GM12878 (cell line): ENCODE data around the gene TMEM98. TPM values are rescaled to one million over a fixed set of nuclear protein-coding genes. Genes with fewer than 3 reads are reported as not detected.
A peak's percentile ranks its signal among the peaks of the same experiment; 100 is the strongest.

Experiments
- ATAC-seq: fragments of 200-7000 bp; cut with Tn5 transposase; 3 replicates; pipeline ENCODE4 v1.9.1; 2020; ENCODE audit warnings: mild to moderate bottlenecking, moderate library complexity
- BruUV-seq: library from RNA; stranded (reverse); fragments of 400-500 nt; replicated peaks from 2 replicates; lab custom pipeline; 2021; lab: Mats Ljungman, UMichigan
- CTCF ChIA-PET: fragments of 300-600 bp; sonication (Branson Sonifier 250); formaldehyde crosslinking; extraction: SDS; loops from one replicate; lab custom pipeline; 2021; ENCODE audit warnings: inconsistent platforms; lab: Yijun Ruan, JAX
- POLR2A ChIA-PET: fragments of 350-600 bp; formaldehyde crosslinking; extraction: SDS; loops from one replicate; lab custom pipeline; 2021; ENCODE audit warnings: inconsistent platforms; lab: Charles Lee
- RAD21 ChIA-PET: fragments of 300-600 bp; sonication (Branson Sonifier 250); formaldehyde crosslinking; loops from one replicate; lab custom pipeline; 2023; ENCODE audit warnings: antibody characterized with exemption; ENCODE audit not compliant: unreplicated experiment; lab: Charles Lee
- SMC1A ChIA-PET: fragments of 300-600 bp; sonication (Branson Sonifier 250); formaldehyde crosslinking; loops from one replicate; lab custom pipeline; 2023; ENCODE audit not compliant: unreplicated experiment, uncharacterized antibody; lab: Charles Lee
- DNase-seq: peaks from one replicate; pipeline ENCODE4 v3.0.0-alpha.2; 2011; ENCODE audit warnings: low read depth, low spot score
- FAIRE-seq: peaks from 3 replicates; lab custom pipeline; 2011; peaks lifted over from hg19 to GRCh38; lab: Jason Lieb, UNC
- H2AFZ ChIP-seq: 2 replicates; pipeline ENCODE4 v1.6.0; 2011; ENCODE audit warnings: low read depth, low read length, control low read depth; ENCODE audit not compliant: control insufficient read depth
- H3K27ac ChIP-seq: 2 replicates; pipeline ENCODE4 v1.5.1; 2011; ENCODE audit warnings: control low read depth; ENCODE audit not compliant: control insufficient read depth, insufficient read depth
- H3K27me3 ChIP-seq, 2 experiments: replicated peaks in 1 of 2; 2 replicates each; pipeline versions ENCODE4 v1.6.0 to v1.6.1; 2011; ENCODE audit warnings: low read length in 1 of 2; ENCODE audit not compliant: control insufficient read depth in 2 of 2, insufficient read depth in 2 of 2
- H3K36me3 ChIP-seq, 2 experiments: 2 replicates each; pipeline ENCODE4 v1.5.1; 2011; ENCODE audit warnings: low read length in 1 of 2; ENCODE audit not compliant: control insufficient read depth in 2 of 2, insufficient read depth in 2 of 2
- H3K4me1 ChIP-seq: 2 replicates; pipeline ENCODE4 v1.6.1; 2011; ENCODE audit warnings: mild to moderate bottlenecking, low read length, moderate library complexity, mixed read lengths; ENCODE audit not compliant: control insufficient read depth, insufficient read depth
- H3K4me2 ChIP-seq: 2 replicates; pipeline ENCODE4 v1.6.0; 2011; ENCODE audit warnings: control low read depth; ENCODE audit not compliant: control insufficient read depth, insufficient read depth
- H3K4me3 ChIP-seq: fragments of 200-600 bp; sonication (generic); 2 replicates; pipeline ENCODE4 v1.5.1; 2016
- H3K79me2 ChIP-seq: 2 replicates; pipeline ENCODE4 v1.6.0; 2011; ENCODE audit warnings: low read length; ENCODE audit not compliant: control insufficient read depth, insufficient read depth
- H3K9ac ChIP-seq: 2 replicates; pipeline ENCODE4 v1.8.0; 2011; ENCODE audit warnings: low read length, control low read depth, mixed read lengths; ENCODE audit not compliant: control insufficient read depth, insufficient read depth
- H3K9me3 ChIP-seq: replicated peaks from 3 replicates; pipeline ENCODE4 v1.5.1; 2011; ENCODE audit warnings: mild to moderate bottlenecking, low read length; ENCODE audit not compliant: control insufficient read depth, insufficient read depth
- H4K20me1 ChIP-seq: 2 replicates; pipeline ENCODE4 v1.6.0; 2011; ENCODE audit not compliant: control insufficient read depth, insufficient read depth
- ESRRA ChIP-seq: IDR thresholded peaks from 2 replicates; pipeline ENCODE4 v1.6.1; 2012; ENCODE audit warnings: mild to moderate bottlenecking, low read length, improper control_type of control experiment
- EZH2 ChIP-seq: IDR thresholded peaks from 2 replicates; pipeline ENCODE4 v1.6.1; 2012; ENCODE audit warnings: low read depth, mild to moderate bottlenecking, control low read depth, inconsistent platforms, low read length, borderline replicate concordance; ENCODE audit not compliant: control insufficient read depth
- HDAC2 ChIP-seq: fragments of 200-600 bp; sonication (generic); IDR thresholded peaks from 2 replicates; pipeline ENCODE4 v1.6.1; 2017
- MEF2B ChIP-seq: fragments of 450-650 bp; IDR thresholded peaks from 2 replicates; pipeline ENCODE4 v1.6.1; 2018; ENCODE audit warnings: mild to moderate bottlenecking, moderate library complexity; ENCODE audit not compliant: partially characterized antibody, poor library complexity, severe bottlenecking
- RB1 ChIP-seq: fragments of 450-650 bp; formaldehyde crosslinking; IDR thresholded peaks from 2 replicates; pipeline ENCODE4 v1.6.1; 2017; ENCODE audit warnings: mild to moderate bottlenecking, borderline replicate concordance
- SIN3A ChIP-seq: IDR thresholded peaks from 2 replicates; pipeline ENCODE4 v1.6.1; 2012; ENCODE audit warnings: low read depth, low read length, improper control_type of control experiment
- STAT1 ChIP-seq: fragments of 450-650 bp; conservative IDR thresholded peaks from 2 replicates; pipeline ENCODE4 v1.6.1; 2014; ENCODE audit warnings: antibody characterized with exemption, mild to moderate bottlenecking
- WGBS: methylation state at CpG from one replicate; pipeline ENCODE4 v1.1.6; 2016; ENCODE audit warnings: low lambda C conversion rate; ENCODE audit not compliant: insufficient replicate concordance, insufficient coverage; ENCODE audit errors: missing lambda C conversion rate; 5-methylcytosine and 5-hydroxymethylcytosine counted together
- in situ Hi-C: fragments of 300-500 bp; cut with MboI; formaldehyde crosslinking; loops from 9 replicates; pipeline ENCODE4 v1.14.3; 2018; ENCODE audit warnings: mixed read lengths
- intact Hi-C: fragments of 100-400 bp; cut with micrococcal nuclease; formaldehyde crosslinking; loops from one replicate; pipeline ENCODE4 v1.14.2; 2022; ENCODE audit not compliant: unreplicated experiment
- polyA plus RNA-seq, 11 experiments: library from polyadenylated mRNA; depleted of rRNA in 4 of 11; unstranded in 6 of 11; stranded (reverse) in 5 of 11; fragments of >200 nt; fragmentation: Nextera tagmentation in 4 of 11; fragmentation: Illumina TruSeq in 1 of 11; extraction: Ambion mirVana in 4 of 11; extraction: Trizol in 1 of 11; gene quantifications; 1 replicate in 1 of 11; 2 replicates in 10 of 11; pipeline versions ENCODE4 v1.2.1 to v1.2.3, GENCODE V29; 2011 to 2016; ENCODE audit warnings: inconsistent platforms in 2 of 11, missing spikeins in 2 of 11, low read depth in 1 of 11
- total RNA-seq, 4 experiments: library from RNA; depleted of rRNA in 3 of 4; stranded (reverse); fragments of >200 nt in 3 of 4; fragmentation: Illumina TruSeq in 1 of 4; extraction: Trizol in 1 of 4; gene quantifications; 2 replicates each; pipeline versions ENCODE4 v1.2.1 to v1.2.3, GENCODE V29; 2013 to 2021
- TF ChIP-seq, protein P1 (sequence below): fragments of 450-650 bp; IDR thresholded peaks from 2 replicates; pipeline ENCODE4 v1.6.1; 2016; ENCODE audit warnings: mild to moderate bottlenecking, moderate library complexity, borderline replicate concordance
- TF ChIP-seq, protein P2 (sequence below): fragments of 450-650 bp; IDR thresholded peaks from 2 replicates; pipeline ENCODE4 v1.6.1; 2016; ENCODE audit warnings: mild to moderate bottlenecking

The TMEM98 gene
- total and polyA plus RNA-seq, 10 of the 15 experiments (the other 5 are each of a cell fraction or from before 2014, with no cell fraction given), result 0.04 to 0.73 (median 0.13) TPM; not detected in 3

DNA sequence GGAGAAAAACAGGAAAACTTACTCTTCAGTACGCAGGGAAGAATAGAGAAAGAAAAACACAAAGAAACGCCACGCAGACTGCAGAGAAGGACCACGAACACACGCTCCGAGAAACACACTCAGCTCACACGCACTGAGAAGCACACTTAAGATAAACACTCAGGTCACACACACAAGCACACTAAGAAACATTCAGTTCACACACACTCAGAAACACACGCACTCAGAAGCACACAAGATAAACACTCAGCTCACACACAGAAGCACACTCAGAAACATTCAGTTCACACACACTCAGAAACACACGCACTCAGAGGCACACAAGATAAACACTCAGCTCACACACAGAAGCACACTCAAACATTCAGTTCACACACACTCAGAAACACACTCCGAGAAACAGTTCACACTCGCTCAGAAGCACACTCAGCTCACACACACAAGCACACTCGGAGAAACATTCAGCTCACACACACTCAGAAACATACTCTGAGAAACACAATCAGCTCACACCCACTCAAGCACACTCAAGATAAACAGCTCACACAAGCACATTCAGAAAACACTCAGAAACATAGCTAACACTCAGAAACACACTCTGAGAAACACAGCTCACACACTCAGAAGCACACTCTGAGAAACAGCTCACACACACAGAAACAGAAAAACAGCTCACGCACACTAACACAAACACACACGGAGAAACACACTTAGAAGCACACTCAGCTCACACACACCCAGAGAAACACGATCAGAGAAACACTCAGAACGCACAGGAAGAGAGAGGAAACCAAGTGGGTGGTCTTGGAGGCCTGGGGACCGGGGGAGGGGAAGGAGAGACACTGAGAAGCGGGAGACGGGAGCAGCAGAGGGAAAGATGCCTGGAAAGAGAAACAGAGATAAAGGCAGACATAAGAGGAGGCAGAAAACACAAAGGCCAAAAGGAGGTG, 908 bp downstream of the TMEM98 start:
- Histone ChIP-seq H3K79me2 (no peaks in the 10 kb centered on the region), H3K27me3 (peaks cover 14 to 21% of the 10 kb centered on the region in 2 experiments), H3K4me1 (no peaks in the 10 kb centered on the region; the same call in 1 of the 2 replicates), H3K9me3 (no peaks in the 10 kb centered on the region), H3K9ac (no peak overlapping the region), H3K36me3 (no peaks in the 10 kb centered on the region), H2AFZ (no peak overlapping the region), H3K4me3 (no peak overlapping the region), H4K20me1 (no peaks in the 10 kb centered on the region), H3K27ac (no peak overlapping the region), H3K4me2 (0 out of 2 replicates have a peak overlapping the region, but pooled peaks have one; percentile 44)
- intact Hi-C loops, result no loop called here
- 27% methylated on average over 19 of the region's 19 CpGs for WGBS
- no TSS peak for BruUV-seq
- DNase-seq (no peak), ATAC-seq (no peak), FAIRE-seq (peak; percentile 27)
- RAD21 ChIA-PET, result interaction anchor here (0.6 to 1.2 kb wide), 3 partner anchors 52 to 275 kb away, joined by 3 to 4 read pairs (median 3); partner anchors contain the start of gene MYO1D
- CTCF ChIA-PET, result interaction anchor here (0.6 to 1.5 kb wide), 5 partner anchors 8 to 147 kb away, joined by 3 to 4 read pairs (median 4); no protein-coding TSS in a partner anchor
- in situ Hi-C loops, result no loop called here
- POLR2A ChIA-PET, result no interaction called here
- SMC1A ChIA-PET, result interaction anchor here (0.6 to 1.0 kb wide), 3 partner anchors 49 to 147 kb away, joined by 3 read pairs; no protein-coding TSS in a partner anchor
- TF ChIP-seq, protein P1, sequence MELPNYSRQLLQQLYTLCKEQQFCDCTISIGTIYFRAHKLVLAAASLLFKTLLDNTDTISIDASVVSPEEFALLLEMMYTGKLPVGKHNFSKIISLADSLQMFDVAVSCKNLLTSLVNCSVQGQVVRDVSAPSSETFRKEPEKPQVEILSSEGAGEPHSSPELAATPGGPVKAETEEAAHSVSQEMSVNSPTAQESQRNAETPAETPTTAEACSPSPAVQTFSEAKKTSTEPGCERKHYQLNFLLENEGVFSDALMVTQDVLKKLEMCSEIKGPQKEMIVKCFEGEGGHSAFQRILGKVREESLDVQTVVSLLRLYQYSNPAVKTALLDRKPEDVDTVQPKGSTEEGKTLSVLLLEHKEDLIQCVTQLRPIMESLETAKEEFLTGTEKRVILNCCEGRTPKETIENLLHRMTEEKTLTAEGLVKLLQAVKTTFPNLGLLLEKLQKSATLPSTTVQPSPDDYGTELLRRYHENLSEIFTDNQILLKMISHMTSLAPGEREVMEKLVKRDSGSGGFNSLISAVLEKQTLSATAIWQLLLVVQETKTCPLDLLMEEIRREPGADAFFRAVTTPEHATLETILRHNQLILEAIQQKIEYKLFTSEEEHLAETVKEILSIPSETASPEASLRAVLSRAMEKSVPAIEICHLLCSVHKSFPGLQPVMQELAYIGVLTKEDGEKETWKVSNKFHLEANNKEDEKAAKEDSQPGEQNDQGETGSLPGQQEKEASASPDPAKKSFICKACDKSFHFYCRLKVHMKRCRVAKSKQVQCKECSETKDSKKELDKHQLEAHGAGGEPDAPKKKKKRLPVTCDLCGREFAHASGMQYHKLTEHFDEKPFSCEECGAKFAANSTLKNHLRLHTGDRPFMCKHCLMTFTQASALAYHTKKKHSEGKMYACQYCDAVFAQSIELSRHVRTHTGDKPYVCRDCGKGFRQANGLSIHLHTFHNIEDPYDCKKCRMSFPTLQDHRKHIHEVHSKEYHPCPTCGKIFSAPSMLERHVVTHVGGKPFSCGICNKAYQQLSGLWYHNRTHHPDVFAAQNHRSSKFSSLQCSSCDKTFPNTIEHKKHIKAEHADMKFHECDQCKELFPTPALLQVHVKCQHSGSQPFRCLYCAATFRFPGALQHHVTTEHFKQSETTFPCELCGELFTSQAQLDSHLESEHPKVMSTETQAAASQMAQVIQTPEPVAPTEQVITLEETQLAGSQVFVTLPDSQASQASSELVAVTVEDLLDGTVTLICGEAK, result no peak
- no peak for TF ChIP-seq STAT1
- TF ChIP-seq ESRRA, result no peak
- no peak for TF ChIP-seq MEF2B
- TF ChIP-seq SIN3A, result no peak
- 0 out of 2 replicates have a peak, but pooled peaks have one; percentile 80 for TF ChIP-seq EZH2
- no peak for TF ChIP-seq HDAC2
- TF ChIP-seq RB1, result no peak
- TF ChIP-seq, protein P2, sequence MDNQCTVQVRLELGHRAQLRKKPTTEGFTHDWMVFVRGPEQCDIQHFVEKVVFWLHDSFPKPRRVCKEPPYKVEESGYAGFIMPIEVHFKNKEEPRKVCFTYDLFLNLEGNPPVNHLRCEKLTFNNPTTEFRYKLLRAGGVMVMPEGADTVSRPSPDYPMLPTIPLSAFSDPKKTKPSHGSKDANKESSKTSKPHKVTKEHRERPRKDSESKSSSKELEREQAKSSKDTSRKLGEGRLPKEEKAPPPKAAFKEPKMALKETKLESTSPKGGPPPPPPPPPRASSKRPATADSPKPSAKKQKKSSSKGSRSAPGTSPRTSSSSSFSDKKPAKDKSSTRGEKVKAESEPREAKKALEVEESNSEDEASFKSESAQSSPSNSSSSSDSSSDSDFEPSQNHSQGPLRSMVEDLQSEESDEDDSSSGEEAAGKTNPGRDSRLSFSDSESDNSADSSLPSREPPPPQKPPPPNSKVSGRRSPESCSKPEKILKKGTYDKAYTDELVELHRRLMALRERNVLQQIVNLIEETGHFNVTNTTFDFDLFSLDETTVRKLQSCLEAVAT, result no peak
